HepG2 (cell line): ENCODE measurements around the gene OMD. TPM values are rescaled to one million over a fixed set of nuclear protein-coding genes. Genes with fewer than 3 reads are reported as not detected.

Experiments used
- ATAC-seq: fragments of 200-7000 bp; cut with Tn5 transposase; 3 replicates; pipeline ENCODE4 v1.9.1; 2020; ENCODE audit warnings: mild to moderate bottlenecking, moderate library complexity
- BruUV-seq: library from RNA; stranded (reverse); fragments of 400-500 nt; replicated peaks from 2 replicates; lab custom pipeline; 2021; lab: Mats Ljungman, UMichigan
- CTCF ChIA-PET: fragments of 300-600 bp; formaldehyde crosslinking; extraction: SDS; loops from one replicate; lab custom pipeline; 2021; ENCODE audit warnings: low total read pairs, inconsistent platforms, low intra/inter-chr PET ratio; lab: Yijun Ruan, JAX
- POLR2A ChIA-PET: fragments of 350-600 bp; sonication (Branson Sonifier 250); formaldehyde crosslinking; loops from one replicate; lab custom pipeline; 2020; ENCODE audit warnings: antibody characterized with exemption, inconsistent platforms; lab: Yijun Ruan, JAX
- DNase-seq: peaks from one replicate; pipeline ENCODE4 v3.0.0-alpha.2; 2015; ENCODE audit warnings: low spot score
- FAIRE-seq: peaks from 3 replicates; lab custom pipeline; 2011; peaks lifted over from hg19 to GRCh38; lab: Jason Lieb, UNC
- H2AFZ ChIP-seq: one replicate; pipeline ENCODE4 v1.6.1; 2011; ENCODE audit warnings: low read length, inconsistent platforms
- H3K27ac ChIP-seq: fragments of 300-600 bp; 3 replicates; pipeline ENCODE4 v1.8.0; 2011; ENCODE audit warnings: mixed run types, mild to moderate bottlenecking, mixed read lengths, low read length, inconsistent platforms; ENCODE audit not compliant: insufficient read depth; ENCODE audit errors: extremely low read length
- H3K27me3 ChIP-seq, 2 experiments: fragments of 200-600 bp in 1 of 2; 2 replicates in 1 of 2; 3 replicates in 1 of 2; pipeline versions ENCODE4 v1.6.0 to v1.8.0; 2011; ENCODE audit warnings: low read length in 2 of 2, mild to moderate bottlenecking in 2 of 2, moderate library complexity in 2 of 2, inconsistent platforms in 1 of 2; ENCODE audit not compliant: insufficient read depth in 2 of 2, control insufficient read depth in 1 of 2
- H3K36me3 ChIP-seq, 2 experiments: fragments of 200-600 bp in 1 of 2; replicated peaks in 1 of 2; 2 replicates in 1 of 2; 3 replicates in 1 of 2; pipeline versions ENCODE4 v1.5.1 to v1.8.0; 2011; ENCODE audit warnings: low read length in 2 of 2, inconsistent platforms in 1 of 2; ENCODE audit not compliant: insufficient read depth in 2 of 2, control insufficient read depth in 1 of 2
- H3K4me1 ChIP-seq: 2 replicates; pipeline ENCODE4 v1.5.1; 2012; ENCODE audit warnings: low read length, inconsistent platforms; ENCODE audit not compliant: insufficient read depth
- H3K4me2 ChIP-seq: 2 replicates; pipeline ENCODE4 v1.6.0; 2011; ENCODE audit warnings: low read depth, low read length, inconsistent platforms
- H3K4me3 ChIP-seq, 3 experiments: fragments of 200-600 bp in 1 of 3; sonication (generic), shearing (Covaris generic) in 1 of 3; replicated peaks in 1 of 3; 2 replicates each; pipeline ENCODE4 v1.5.1; 2011 to 2016; ENCODE audit warnings: low read length in 3 of 3, inconsistent platforms in 2 of 3, low read depth in 2 of 3, mild to moderate bottlenecking in 2 of 3, control low read depth in 1 of 3, mixed read lengths in 1 of 3; ENCODE audit not compliant: insufficient read depth in 1 of 3
- H3K79me2 ChIP-seq: one replicate; pipeline ENCODE4 v1.6.1; 2011; ENCODE audit warnings: low read length, inconsistent platforms; ENCODE audit not compliant: insufficient read depth
- H3K9ac ChIP-seq: 2 replicates; pipeline ENCODE4 v1.6.0; 2011; ENCODE audit warnings: mild to moderate bottlenecking, low read depth, low read length, inconsistent platforms; ENCODE audit not compliant: insufficient read depth
- H3K9me3 ChIP-seq: 2 replicates; pipeline ENCODE4 v1.5.1; 2012; ENCODE audit warnings: mild to moderate bottlenecking, low read length
- H4K20me1 ChIP-seq: 2 replicates; pipeline ENCODE4 v1.6.0; 2011; ENCODE audit warnings: inconsistent platforms, mild to moderate bottlenecking, low read length, moderate library complexity; ENCODE audit not compliant: insufficient read depth
- GABPA ChIP-seq, 2 experiments: IDR thresholded peaks; 2 replicates each; pipeline ENCODE4 v1.6.1; 2011 to 2016; ENCODE audit warnings: low read depth in 2 of 2, low read length in 1 of 2, missing biosample characterization in 1 of 2, missing genetic modification characterization in 1 of 2
- RAD21 ChIP-seq: fragments of 450-650 bp; formaldehyde crosslinking; IDR thresholded peaks from 2 replicates; pipeline ENCODE4 v1.5.0; 2020; ENCODE audit warnings: mild to moderate bottlenecking
- SIX4 ChIP-seq: sonication (generic); formaldehyde crosslinking; IDR thresholded peaks from 2 replicates; pipeline ENCODE4 v1.4.0; 2020; ENCODE audit warnings: missing genetic modification reagents
- SMC3 ChIP-seq: IDR thresholded peaks from 2 replicates; pipeline ENCODE4 v1.6.1; 2011; ENCODE audit warnings: low read length, improper control_type of control experiment
- STAG1 ChIP-seq: sonication (generic); formaldehyde crosslinking; IDR thresholded peaks from 2 replicates; pipeline ENCODE4 v1.4.0; 2020; ENCODE audit warnings: missing genetic modification reagents
- ZMYM3 ChIP-seq: sonication (generic); formaldehyde crosslinking; IDR thresholded peaks from 2 replicates; pipeline ENCODE4 v1.5.1; 2020; ENCODE audit warnings: mild to moderate bottlenecking, missing genetic modification reagents
- ZNF121 ChIP-seq: sonication (generic); formaldehyde crosslinking; IDR thresholded peaks from 2 replicates; pipeline ENCODE4 v1.5.0; 2020; ENCODE audit warnings: mild to moderate bottlenecking, missing genetic modification reagents
- ZNF431 ChIP-seq: sonication (generic); formaldehyde crosslinking; IDR thresholded peaks from 2 replicates; pipeline ENCODE4 v1.9.0; 2022; ENCODE audit warnings: missing genetic modification reagents, low read depth, mild to moderate bottlenecking, borderline replicate concordance
- WGBS: methylation state at CpG from one replicate; pipeline ENCODE4 v1.1.6; 2017; ENCODE audit warnings: low lambda C conversion rate; 5-methylcytosine and 5-hydroxymethylcytosine counted together
- in situ Hi-C: cut with HindIII; loops from 2 replicates; pipeline ENCODE4 v1.10.0; 2017; ENCODE audit warnings: low pct_unique_long_range_greater_than_20kb; ENCODE audit not compliant: extremely low pct_ligation_motif_present
- intact Hi-C: fragments of 100-400 bp; cut with micrococcal nuclease; formaldehyde crosslinking; loops from one replicate; pipeline ENCODE4 v1.10.0; 2022; ENCODE audit not compliant: unreplicated experiment
- polyA plus RNA-seq, 8 experiments: library from polyadenylated mRNA; depleted of rRNA in 3 of 8; stranded (reverse) in 7 of 8; unstranded in 1 of 8; fragments of >200 nt; fragmentation: Illumina TruSeq in 4 of 8; extraction: Trizol in 4 of 8; gene quantifications; 2 replicates each; pipeline versions ENCODE4 v1.2.1 to v1.2.3, GENCODE V29; 2011 to 2016; ENCODE audit warnings: low read depth in 4 of 8, missing spikeins in 1 of 8, mixed read lengths in 1 of 8; ENCODE audit not compliant: insufficient read depth in 1 of 8
- total RNA-seq, 5 experiments: library from RNA; depleted of rRNA; stranded (reverse); fragments of >200 nt; fragmentation: Illumina TruSeq; extraction: Trizol; gene quantifications; 2 replicates each; pipeline ENCODE4 v1.2.3, GENCODE V29; 2016; ENCODE audit warnings: low read depth in 1 of 5
- TF ChIP-seq, protein P1 (sequence below): sonication (generic); formaldehyde crosslinking; IDR thresholded peaks from 2 replicates; pipeline ENCODE4 v1.5.0; 2020; ENCODE audit warnings: mild to moderate bottlenecking, missing genetic modification reagents, moderate library complexity

OMD gene
- total and polyA plus RNA-seq, 2 of the 13 experiments (the other 11 are each of a cell fraction or from before 2014, with no cell fraction given): not detected

DNA sequence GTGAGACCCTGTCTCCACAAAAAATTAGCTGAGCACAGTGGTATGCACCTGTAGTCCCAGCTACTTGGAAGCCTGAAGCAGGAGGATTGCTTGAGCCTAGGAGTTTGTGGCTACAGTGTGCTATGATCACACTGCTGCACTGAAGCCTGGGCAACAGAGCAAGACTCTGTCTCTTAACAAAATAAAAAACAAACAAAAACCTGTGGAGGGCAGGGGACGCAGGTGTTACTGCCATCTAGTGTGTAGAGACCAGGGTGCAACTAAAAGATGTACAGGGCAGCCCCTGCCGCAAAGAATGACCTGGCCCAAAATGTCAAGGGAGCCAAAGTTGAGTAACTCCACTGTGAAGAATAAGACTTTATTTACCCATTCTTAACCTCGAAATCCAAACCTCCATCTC is 30.9 kb upstream of the OMD start:
- CTCF ChIA-PET: interaction anchor here (1.1 kb wide), 1 partner anchor 315 kb away, joined by 5 read pairs; no protein-coding TSS in a partner anchor
- TF ChIP-seq ZNF431 (CRISPR knock-in tag): no peak
- no peak for TF ChIP-seq GABPA (IDR thresholded peaks at IDR 0.05; ENCODE audit: low read depth, low read length)
- no peak for TF ChIP-seq GABPA (CRISPR knock-in tag; IDR thresholded peaks at IDR 0.05; ENCODE audit: low read depth)
- TF ChIP-seq SIX4 (CRISPR knock-in tag): no peak
- peak; percentile 34; the same call in 1 of the 2 replicates for TF ChIP-seq RAD21 (CRISPR knock-in tag)
- TF ChIP-seq ZMYM3 (CRISPR knock-in tag): peak; percentile 75
- TF ChIP-seq, protein P1, sequence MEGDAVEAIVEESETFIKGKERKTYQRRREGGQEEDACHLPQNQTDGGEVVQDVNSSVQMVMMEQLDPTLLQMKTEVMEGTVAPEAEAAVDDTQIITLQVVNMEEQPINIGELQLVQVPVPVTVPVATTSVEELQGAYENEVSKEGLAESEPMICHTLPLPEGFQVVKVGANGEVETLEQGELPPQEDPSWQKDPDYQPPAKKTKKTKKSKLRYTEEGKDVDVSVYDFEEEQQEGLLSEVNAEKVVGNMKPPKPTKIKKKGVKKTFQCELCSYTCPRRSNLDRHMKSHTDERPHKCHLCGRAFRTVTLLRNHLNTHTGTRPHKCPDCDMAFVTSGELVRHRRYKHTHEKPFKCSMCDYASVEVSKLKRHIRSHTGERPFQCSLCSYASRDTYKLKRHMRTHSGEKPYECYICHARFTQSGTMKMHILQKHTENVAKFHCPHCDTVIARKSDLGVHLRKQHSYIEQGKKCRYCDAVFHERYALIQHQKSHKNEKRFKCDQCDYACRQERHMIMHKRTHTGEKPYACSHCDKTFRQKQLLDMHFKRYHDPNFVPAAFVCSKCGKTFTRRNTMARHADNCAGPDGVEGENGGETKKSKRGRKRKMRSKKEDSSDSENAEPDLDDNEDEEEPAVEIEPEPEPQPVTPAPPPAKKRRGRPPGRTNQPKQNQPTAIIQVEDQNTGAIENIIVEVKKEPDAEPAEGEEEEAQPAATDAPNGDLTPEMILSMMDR (CRISPR knock-in tag): peak; percentile 58
- TF ChIP-seq STAG1 (CRISPR knock-in tag): peak; percentile 64
- peak; percentile 37; the same call in 1 of the 2 replicates for TF ChIP-seq SMC3
- peak; percentile 99 for TF ChIP-seq ZNF121 (CRISPR knock-in tag)
- TF ChIP-seq, all 625 proteins: peak for 6
- Histone ChIP-seq H2AFZ (no peak overlapping the region), H3K27ac (no peak overlapping the region), H3K4me1 (no peaks in the 10 kb centered on the region), H4K20me1 (no peaks in the 10 kb centered on the region), H3K4me3 (no peak overlapping the region), H3K9ac (no peak overlapping the region), H3K79me2 (no peaks in the 10 kb centered on the region), H3K4me2 (no peak overlapping the region), H3K27me3 (no peaks in the 10 kb centered on the region), H3K9me3 (no peaks in the 10 kb centered on the region), H3K36me3 (no peaks in the 10 kb centered on the region)
- BruUV-seq: no TSS peak
- intact Hi-C loops: loop anchor here (1.0 kb wide), 1 partner anchor 315 kb away; no protein-coding TSS in a partner anchor
- ATAC-seq: peak; percentile 84
- POLR2A ChIA-PET: no interaction called here
- WGBS: 24% methylated on average over 3 of the region's 3 CpGs
- DNase-seq: peak; percentile 20
- peak; percentile 50 for FAIRE-seq
- in situ Hi-C loops: no loop called here
